Neural cell (in vitro differentiated cells): ENCODE results near the gene ARHGEF39. TPM values are rescaled to one million over a fixed set of nuclear protein-coding genes. Genes with fewer than 3 reads are reported as not detected.

ENCODE experiments used
- H2AFZ ChIP-seq: fragments of 200-600, 300-800 bp; sonication (generic), shearing (Covaris generic); 2 replicates; pipeline ENCODE4 v1.6.0; 2014; ENCODE audit warnings: low read depth, mild to moderate bottlenecking, antibody characterized with exemption, low read length, moderate library complexity
- H3F3A ChIP-seq: fragments of 200-600 bp; shearing (Covaris generic); 2 replicates; pipeline ENCODE4 v1.6.1; 2016; ENCODE audit warnings: mild to moderate bottlenecking, moderate library complexity, mixed read lengths, antibody characterized with exemption, low read length; ENCODE audit not compliant: insufficient read depth, poor library complexity, severe bottlenecking
- H3K27ac ChIP-seq: fragments of 200-600, 300-800 bp; sonication (generic), shearing (Covaris generic); 2 replicates; pipeline ENCODE4 v1.5.1; 2014; ENCODE audit warnings: mild to moderate bottlenecking, low read length, moderate library complexity
- H3K27me3 ChIP-seq: fragments of 300-800, 200-600 bp; sonication (generic), shearing (Covaris generic); 2 replicates; pipeline ENCODE4 v1.6.0; 2014; ENCODE audit warnings: mild to moderate bottlenecking, low read depth, low read length, moderate library complexity; ENCODE audit not compliant: insufficient read depth
- H3K36me3 ChIP-seq: fragments of 300-800, 200-600 bp; sonication (generic), shearing (Covaris generic); 2 replicates; pipeline ENCODE4 v1.5.1; 2014; ENCODE audit warnings: mild to moderate bottlenecking, antibody characterized with exemption, low read length, moderate library complexity; ENCODE audit not compliant: insufficient read depth
- H3K4me2 ChIP-seq: fragments of 300-800, 200-600 bp; sonication (generic), shearing (Covaris generic); 2 replicates; pipeline ENCODE4 v1.6.0; 2014; ENCODE audit warnings: mild to moderate bottlenecking, low read length
- H3K4me3 ChIP-seq: fragments of 300-800, 200-600 bp; sonication (generic), shearing (Covaris generic); 2 replicates; pipeline ENCODE4 v1.5.1; 2014; ENCODE audit warnings: mild to moderate bottlenecking, low read length, moderate library complexity
- H3K79me2 ChIP-seq: fragments of 200-600 bp; shearing (Covaris generic); replicated peaks from 2 replicates; pipeline ENCODE4 v1.6.0; 2014; ENCODE audit warnings: mild to moderate bottlenecking, low read length, moderate library complexity; ENCODE audit not compliant: insufficient read depth
- H3K9ac ChIP-seq: fragments of 300-800, 200-600 bp; sonication (generic), shearing (Covaris generic); 2 replicates; pipeline ENCODE4 v1.6.1; 2016; ENCODE audit warnings: mild to moderate bottlenecking, low read length, mixed read lengths
- H3K9me2 ChIP-seq: fragments of 200-600 bp; shearing (Covaris generic); 2 replicates; pipeline ENCODE4 v1.6.1; 2016; ENCODE audit warnings: mild to moderate bottlenecking, low read length, mixed read lengths; ENCODE audit not compliant: insufficient read depth
- H3K9me3 ChIP-seq: fragments of 200-600, 300-800 bp; sonication (generic), shearing (Covaris generic); 2 replicates; pipeline ENCODE4 v1.6.1; 2016; ENCODE audit warnings: mild to moderate bottlenecking, mixed run types, low read length, moderate library complexity, mixed read lengths
- H4K20me1 ChIP-seq: fragments of 200-600 bp; shearing (Covaris generic); 2 replicates; pipeline ENCODE4 v1.6.1; 2016; ENCODE audit warnings: mild to moderate bottlenecking, mixed run types; ENCODE audit not compliant: insufficient read depth
- CTCF ChIP-seq: fragments of 450-650 bp; IDR thresholded peaks from 2 replicates; pipeline ENCODE4 v1.5.1; 2014; ENCODE audit warnings: antibody characterized with exemption, mild to moderate bottlenecking, moderate library complexity; ENCODE audit not compliant: poor library complexity, severe bottlenecking
- EP300 ChIP-seq: fragments of 450-650 bp; conservative IDR thresholded peaks from 2 replicates; pipeline ENCODE4 v1.6.1; 2014; ENCODE audit warnings: antibody characterized with exemption, mild to moderate bottlenecking, moderate library complexity; ENCODE audit not compliant: poor library complexity, severe bottlenecking
- EZH2 ChIP-seq: fragments of 200-600, 300-800 bp; shearing (Covaris generic), sonication (generic); IDR thresholded peaks from 2 replicates; pipeline ENCODE4 v1.6.1; 2014; ENCODE audit warnings: antibody characterized with exemption, low read length, borderline replicate concordance, mild to moderate bottlenecking; ENCODE audit not compliant: insufficient read depth, poor library complexity, severe bottlenecking
- MXI1 ChIP-seq: fragments of 450-650 bp; conservative IDR thresholded peaks from 2 replicates; pipeline ENCODE4 v1.6.1; 2014; ENCODE audit warnings: antibody characterized with exemption, mild to moderate bottlenecking; ENCODE audit not compliant: poor library complexity, severe bottlenecking
- POLR2AphosphoS5 ChIP-seq: IDR thresholded peaks from 2 replicates; pipeline ENCODE4 v1.6.1; 2012
- RAD21 ChIP-seq: fragments of 450-650 bp; conservative IDR thresholded peaks from 2 replicates; pipeline ENCODE4 v1.6.1; 2014; ENCODE audit warnings: antibody characterized with exemption, mild to moderate bottlenecking, moderate library complexity
- SMC3 ChIP-seq: fragments of 450-650 bp; conservative IDR thresholded peaks from 2 replicates; pipeline ENCODE4 v1.6.1; 2014; ENCODE audit warnings: antibody characterized with exemption, mild to moderate bottlenecking, moderate library complexity; ENCODE audit not compliant: poor library complexity
- TAF1 ChIP-seq: IDR thresholded peaks from 2 replicates; pipeline ENCODE4 v1.6.1; 2012; ENCODE audit warnings: low read depth
- polyA plus RNA-seq: library from polyadenylated mRNA; depleted of rRNA; stranded (reverse); fragments of >200 nt; gene quantifications from 2 replicates; pipeline ENCODE4 v1.2.3, GENCODE V29; 2014
- TF ChIP-seq, protein P1 (sequence below): IDR thresholded peaks from 2 replicates; pipeline ENCODE4 v1.6.1; 2012; ENCODE audit warnings: borderline replicate concordance

The ARHGEF39 gene
- polyA plus RNA-seq, 1 donor from 2014 or later = 0.51 TPM

GRCh38 chr9:35662437-35662836, 2.6 kb downstream of the ARHGEF39 start:
- peaks cover 6% of the 10 kb centered on the region for H3K79me2 ChIP-seq
- H3K9me3 ChIP-seq = no peaks in the 10 kb centered on the region
- no peak overlapping the region for H2AFZ ChIP-seq
- no peak for TF ChIP-seq POLR2AphosphoS5
- TF ChIP-seq, protein P1, sequence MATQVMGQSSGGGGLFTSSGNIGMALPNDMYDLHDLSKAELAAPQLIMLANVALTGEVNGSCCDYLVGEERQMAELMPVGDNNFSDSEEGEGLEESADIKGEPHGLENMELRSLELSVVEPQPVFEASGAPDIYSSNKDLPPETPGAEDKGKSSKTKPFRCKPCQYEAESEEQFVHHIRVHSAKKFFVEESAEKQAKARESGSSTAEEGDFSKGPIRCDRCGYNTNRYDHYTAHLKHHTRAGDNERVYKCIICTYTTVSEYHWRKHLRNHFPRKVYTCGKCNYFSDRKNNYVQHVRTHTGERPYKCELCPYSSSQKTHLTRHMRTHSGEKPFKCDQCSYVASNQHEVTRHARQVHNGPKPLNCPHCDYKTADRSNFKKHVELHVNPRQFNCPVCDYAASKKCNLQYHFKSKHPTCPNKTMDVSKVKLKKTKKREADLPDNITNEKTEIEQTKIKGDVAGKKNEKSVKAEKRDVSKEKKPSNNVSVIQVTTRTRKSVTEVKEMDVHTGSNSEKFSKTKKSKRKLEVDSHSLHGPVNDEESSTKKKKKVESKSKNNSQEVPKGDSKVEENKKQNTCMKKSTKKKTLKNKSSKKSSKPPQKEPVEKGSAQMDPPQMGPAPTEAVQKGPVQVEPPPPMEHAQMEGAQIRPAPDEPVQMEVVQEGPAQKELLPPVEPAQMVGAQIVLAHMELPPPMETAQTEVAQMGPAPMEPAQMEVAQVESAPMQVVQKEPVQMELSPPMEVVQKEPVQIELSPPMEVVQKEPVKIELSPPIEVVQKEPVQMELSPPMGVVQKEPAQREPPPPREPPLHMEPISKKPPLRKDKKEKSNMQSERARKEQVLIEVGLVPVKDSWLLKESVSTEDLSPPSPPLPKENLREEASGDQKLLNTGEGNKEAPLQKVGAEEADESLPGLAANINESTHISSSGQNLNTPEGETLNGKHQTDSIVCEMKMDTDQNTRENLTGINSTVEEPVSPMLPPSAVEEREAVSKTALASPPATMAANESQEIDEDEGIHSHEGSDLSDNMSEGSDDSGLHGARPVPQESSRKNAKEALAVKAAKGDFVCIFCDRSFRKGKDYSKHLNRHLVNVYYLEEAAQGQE = no peak
- TF ChIP-seq TAF1 = no peak
- TF ChIP-seq SMC3 = no peak
- TF ChIP-seq MXI1 = no peak
- no peak for TF ChIP-seq EP300
- no peak for TF ChIP-seq EZH2
- TF ChIP-seq RAD21 = no peak
- TF ChIP-seq CTCF = no peak
- no peaks in the 10 kb centered on the region for H3F3A ChIP-seq
- no peaks in the 10 kb centered on the region for H3K27me3 ChIP-seq
- no peak overlapping the region for H3K4me2 ChIP-seq
- H3K4me3 ChIP-seq = no peak overlapping the region
- no peak overlapping the region for H3K27ac ChIP-seq
- H3K36me3 ChIP-seq = peaks cover 8% of the 10 kb centered on the region
- no peak overlapping the region for H3K9ac ChIP-seq
- H4K20me1 ChIP-seq = no peaks in the 10 kb centered on the region
- no peaks in the 10 kb centered on the region for H3K9me2 ChIP-seq

DNA sequence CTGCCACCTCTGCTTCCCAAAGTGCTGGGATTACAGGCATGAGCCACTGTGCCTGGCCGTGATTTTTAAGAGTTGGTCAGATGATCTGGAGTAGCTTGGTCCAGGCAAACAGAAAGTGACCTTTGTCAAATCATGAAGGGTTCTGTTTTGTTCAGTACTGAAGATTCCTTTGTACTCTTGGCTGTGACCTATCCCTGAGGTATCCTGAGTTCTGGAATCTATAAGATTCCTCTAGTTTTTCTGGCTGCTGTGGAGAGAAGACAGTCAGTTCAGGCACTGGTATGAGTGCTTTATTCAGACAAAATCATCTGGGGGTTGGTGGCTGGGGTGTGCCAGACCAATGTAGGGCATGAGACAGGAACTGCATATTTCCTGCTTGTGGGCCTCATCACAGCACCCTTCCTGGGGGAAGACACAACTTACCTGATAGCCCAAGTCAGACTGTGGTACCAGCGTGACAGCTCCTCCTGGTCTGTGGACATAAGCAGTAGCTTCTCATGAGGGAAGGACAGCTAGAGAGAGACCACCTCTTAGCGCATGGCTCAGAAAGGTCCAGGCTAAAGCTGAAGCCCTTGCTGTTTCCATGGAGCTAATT, 3.1 kb downstream of the ARHGEF39 start:
- TF ChIP-seq, protein P1 = no peak
- TF ChIP-seq EP300 = no peak
- TF ChIP-seq EZH2 = no peak
- TF ChIP-seq POLR2AphosphoS5 = no peak
- no peak for TF ChIP-seq MXI1
- TF ChIP-seq TAF1 = no peak
- Histone ChIP-seq H3K4me2 (no peak overlapping the region), H3K79me2 (peaks cover 6% of the 10 kb centered on the region), H3K9ac (no peak overlapping the region), H3K27me3 (no peaks in the 10 kb centered on the region), H3K9me3 (no peaks in the 10 kb centered on the region), H3K4me3 (no peak overlapping the region), H3F3A (no peaks in the 10 kb centered on the region), H3K27ac (no peak overlapping the region), H3K36me3 (peaks cover 8% of the 10 kb centered on the region), H2AFZ (no peak overlapping the region), H3K9me2 (no peaks in the 10 kb centered on the region), H4K20me1 (no peaks in the 10 kb centered on the region)
